Body of pancreas (tissue), 4 donors: ENCODE measurements around the gene CDO1.

Experiments
- POLR2A ChIP-seq, 3 donors: fragments of 450-650 bp; IDR thresholded peaks; one replicate each; pipeline ENCODE4 v1.6.1; 2016; ENCODE audit warnings: antibody characterized with exemption in 3 of 3, mild to moderate bottlenecking in 2 of 3
- TF ChIP-seq, protein P1 (sequence below), 7 experiments: fragments of 450-650 bp in 4 of 7; fragments of 200-600 bp in 3 of 7; sonication (generic) in 3 of 7; IDR thresholded peaks; one replicate each; pipeline ENCODE4 v1.5.1; 2016 to 2019; ENCODE audit warnings: antibody characterized with exemption in 7 of 7

DNA sequence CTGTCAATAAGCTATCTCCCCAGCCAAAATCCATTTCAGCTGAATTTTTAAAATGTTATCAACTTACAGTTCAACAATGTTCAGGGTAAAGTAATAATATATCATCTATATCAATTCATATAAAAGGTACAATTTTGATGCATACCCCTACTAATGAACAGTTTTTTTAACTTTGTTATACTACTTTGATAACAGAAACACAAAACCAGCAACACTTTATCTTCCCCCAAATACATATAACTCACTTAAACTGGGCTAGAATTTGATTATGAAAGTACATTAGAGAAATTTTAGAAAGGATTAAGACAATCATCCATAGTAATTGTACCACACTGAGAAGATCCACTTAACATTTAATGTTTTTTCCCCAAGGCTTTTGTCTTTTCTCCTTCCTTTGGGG is 5.1 kb downstream of the CDO1 start:
- TF ChIP-seq, protein P1, sequence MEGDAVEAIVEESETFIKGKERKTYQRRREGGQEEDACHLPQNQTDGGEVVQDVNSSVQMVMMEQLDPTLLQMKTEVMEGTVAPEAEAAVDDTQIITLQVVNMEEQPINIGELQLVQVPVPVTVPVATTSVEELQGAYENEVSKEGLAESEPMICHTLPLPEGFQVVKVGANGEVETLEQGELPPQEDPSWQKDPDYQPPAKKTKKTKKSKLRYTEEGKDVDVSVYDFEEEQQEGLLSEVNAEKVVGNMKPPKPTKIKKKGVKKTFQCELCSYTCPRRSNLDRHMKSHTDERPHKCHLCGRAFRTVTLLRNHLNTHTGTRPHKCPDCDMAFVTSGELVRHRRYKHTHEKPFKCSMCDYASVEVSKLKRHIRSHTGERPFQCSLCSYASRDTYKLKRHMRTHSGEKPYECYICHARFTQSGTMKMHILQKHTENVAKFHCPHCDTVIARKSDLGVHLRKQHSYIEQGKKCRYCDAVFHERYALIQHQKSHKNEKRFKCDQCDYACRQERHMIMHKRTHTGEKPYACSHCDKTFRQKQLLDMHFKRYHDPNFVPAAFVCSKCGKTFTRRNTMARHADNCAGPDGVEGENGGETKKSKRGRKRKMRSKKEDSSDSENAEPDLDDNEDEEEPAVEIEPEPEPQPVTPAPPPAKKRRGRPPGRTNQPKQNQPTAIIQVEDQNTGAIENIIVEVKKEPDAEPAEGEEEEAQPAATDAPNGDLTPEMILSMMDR (IDR thresholded peaks at IDR 0.05), result no peak
- TF ChIP-seq POLR2A (IDR thresholded peaks at IDR 0.05), result no peak
